Peyer's patch (tissue), 4 donors: ENCODE results near the gene DEXI.

ENCODE experiments used
- CTCF ChIP-seq, 6 experiments: fragments of 450-650 bp in 4 of 6; fragments of 200-600 bp in 2 of 6; sonication (generic) in 1 of 6; IDR thresholded peaks; one replicate each; pipeline ENCODE4 v1.5.1; 2017 to 2019; ENCODE audit warnings: antibody characterized with exemption in 6 of 6, mild to moderate bottlenecking in 3 of 6, moderate library complexity in 1 of 6
- POLR2A ChIP-seq, 2 donors: fragments of 450-650 bp; IDR thresholded peaks; one replicate each; pipeline ENCODE4 v1.5.1; 2017; ENCODE audit warnings: antibody characterized with exemption in 2 of 2, mild to moderate bottlenecking in 2 of 2, moderate library complexity in 2 of 2

GRCh38 chr16:10932959-10933710, 9.1 kb downstream of the DEXI start:
- TF ChIP-seq CTCF (IDR thresholded peaks at IDR 0.05) = no peak
- no peak for TF ChIP-seq POLR2A (IDR thresholded peaks at IDR 0.05)
